K562 (cell line): ENCODE data around the gene ALKBH8. TPM values are rescaled to one million over a fixed set of nuclear protein-coding genes. Genes with fewer than 3 reads are reported as not detected.

Source experiments
- ATAC-seq: fragments of 200-7000 bp; cut with Tn5 transposase; 3 replicates; pipeline ENCODE4 v1.9.1; 2020; ENCODE audit warnings: moderate library complexity
- BruUV-seq: library from RNA; stranded (reverse); fragments of 400-500 nt; replicated peaks from 2 replicates; lab custom pipeline; 2021; lab: Mats Ljungman, UMichigan
- CTCF ChIA-PET: fragments of 300-600 bp; formaldehyde crosslinking; extraction: SDS; loops from one replicate; lab custom pipeline; 2021; ENCODE audit warnings: low intra/inter-chr PET ratio; lab: Yijun Ruan, JAX
- POLR2A ChIA-PET: fragments of 300-600, 350-650 bp; sonication (Branson Sonifier 250); formaldehyde crosslinking; extraction: SDS; loops from one replicate; lab custom pipeline; 2021; ENCODE audit warnings: antibody characterized with exemption, inconsistent platforms; lab: Yijun Ruan, JAX
- DNase-seq, 4 experiments: peaks; one replicate each; pipeline versions ENCODE4 v3.0.0 to v3.0.0-alpha.2; 2011 to 2018; ENCODE audit warnings: low spot score in 3 of 4, mixed read lengths in 3 of 4; ENCODE audit errors: extremely low read depth in 1 of 4
- FAIRE-seq: peaks from 2 replicates; lab custom pipeline; 2011; peaks lifted over from hg19 to GRCh38; lab: Jason Lieb, UNC
- H2AFZ ChIP-seq: 2 replicates; pipeline ENCODE4 v1.6.0; 2011; ENCODE audit warnings: low read depth, low read length, control low read depth, inconsistent platforms
- H3K27ac ChIP-seq: fragments of 200-600 bp; 3 replicates; pipeline ENCODE4 v1.8.0; 2011; ENCODE audit warnings: low read depth, mild to moderate bottlenecking, control low read depth, inconsistent platforms, low read length, moderate library complexity, mixed read lengths; ENCODE audit errors: extremely low read depth
- H3K27me3 ChIP-seq, 2 experiments: fragments of 300-600 bp in 1 of 2; 2 replicates in 1 of 2; 3 replicates in 1 of 2; pipeline versions ENCODE4 v1.6.0 to v1.8.0; 2011; ENCODE audit warnings: inconsistent platforms in 2 of 2, low read length in 2 of 2, mild to moderate bottlenecking in 1 of 2, mixed read lengths in 1 of 2, moderate library complexity in 1 of 2; ENCODE audit not compliant: control insufficient read depth in 2 of 2, insufficient read depth in 2 of 2
- H3K36me3 ChIP-seq: fragments of 300-600 bp; 3 replicates; pipeline ENCODE4 v1.8.0; 2011; ENCODE audit warnings: mild to moderate bottlenecking, low read length, inconsistent platforms; ENCODE audit not compliant: control insufficient read depth, insufficient read depth
- H3K4me1 ChIP-seq, 2 experiments: fragments of 200-600 bp in 1 of 2; replicated peaks in 1 of 2; 2 replicates in 1 of 2; 3 replicates in 1 of 2; pipeline versions ENCODE4 v1.5.1 to v1.8.0; 2011; ENCODE audit warnings: inconsistent platforms in 2 of 2, low read length in 2 of 2, mild to moderate bottlenecking in 1 of 2, mixed read lengths in 1 of 2, moderate library complexity in 1 of 2; ENCODE audit not compliant: control insufficient read depth in 2 of 2, insufficient read depth in 2 of 2
- H3K4me2 ChIP-seq: 2 replicates; pipeline ENCODE4 v1.6.1; 2011; ENCODE audit warnings: low read length, control low read depth, inconsistent platforms, mixed read lengths; ENCODE audit not compliant: insufficient read depth
- H3K4me3 ChIP-seq: fragments of 200-600 bp; sonication (generic), shearing (Covaris generic); 2 replicates; pipeline ENCODE4 v1.5.1; 2016; ENCODE audit warnings: control low read depth, inconsistent platforms
- H3K79me2 ChIP-seq: fragments of 200-600 bp; 3 replicates; pipeline ENCODE4 v1.8.0; 2011; ENCODE audit warnings: low read length, inconsistent platforms; ENCODE audit not compliant: control insufficient read depth, insufficient read depth
- H3K9ac ChIP-seq, 2 experiments: 2 replicates each; pipeline versions ENCODE4 v1.6.0 to v1.6.1; 2011; ENCODE audit warnings: low read depth in 2 of 2, low read length in 2 of 2, control low read depth in 1 of 2, inconsistent platforms in 1 of 2, mild to moderate bottlenecking in 1 of 2, mixed read lengths in 1 of 2; ENCODE audit not compliant: insufficient read depth in 1 of 2
- H3K9me1 ChIP-seq: one replicate; pipeline ENCODE4 v1.6.0; 2011; ENCODE audit warnings: inconsistent platforms, mild to moderate bottlenecking, low read length, moderate library complexity; ENCODE audit not compliant: control insufficient read depth, insufficient read depth
- H3K9me3 ChIP-seq: replicated peaks from 2 replicates; pipeline ENCODE4 v1.5.1; 2011; ENCODE audit warnings: low read depth, low read length, inconsistent platforms; ENCODE audit not compliant: control insufficient read depth, insufficient read depth
- H4K20me1 ChIP-seq: replicated peaks from 2 replicates; pipeline ENCODE4 v1.6.1; 2011; ENCODE audit warnings: low read length, inconsistent platforms, mixed read lengths; ENCODE audit not compliant: control insufficient read depth, insufficient read depth
- BCOR ChIP-seq: fragments of 450-650 bp; IDR thresholded peaks from 2 replicates; pipeline ENCODE4 v1.6.1; 2016
- CEBPB ChIP-seq: fragments of 450-650 bp; IDR thresholded peaks from 2 replicates; pipeline ENCODE4 v1.6.1; 2016; ENCODE audit warnings: missing genetic modification characterization, missing compliant biosample characterization
- EP400 ChIP-seq: fragments of 450-650 bp; IDR thresholded peaks from 2 replicates; pipeline ENCODE4 v1.6.1; 2017; ENCODE audit warnings: antibody characterized with exemption, mild to moderate bottlenecking, moderate library complexity
- ILK ChIP-seq: fragments of 450-650 bp; IDR thresholded peaks from 2 replicates; pipeline ENCODE4 v1.6.1; 2016; ENCODE audit warnings: missing genetic modification characterization, low read depth, mild to moderate bottlenecking, missing compliant biosample characterization, moderate library complexity, borderline replicate concordance
- L3MBTL2 ChIP-seq: fragments of 450-650 bp; IDR thresholded peaks from 2 replicates; pipeline ENCODE4 v1.6.1; 2016; ENCODE audit warnings: mild to moderate bottlenecking, moderate library complexity
- LARP7 ChIP-seq: fragments of 450-650 bp; IDR thresholded peaks from 2 replicates; pipeline ENCODE4 v1.6.1; 2016
- MEF2A ChIP-seq: IDR thresholded peaks from 2 replicates; pipeline ENCODE4 v1.6.1; 2011; ENCODE audit warnings: low read depth, mild to moderate bottlenecking, low read length, moderate library complexity; ENCODE audit not compliant: control insufficient read depth
- MNT ChIP-seq, 2 experiments: fragments of 450-650 bp; conservative IDR thresholded peaks; 2 replicates each; pipeline ENCODE4 v1.6.1; 2017; ENCODE audit warnings: mild to moderate bottlenecking in 2 of 2, moderate library complexity in 2 of 2
- RAD21 ChIP-seq, 2 experiments: fragments of 250-450 bp in 1 of 2; fragments of 450-650 bp in 1 of 2; sonication (Bioruptor Pico) in 1 of 2; formaldehyde crosslinking in 1 of 2; IDR thresholded peaks in 1 of 2; conservative IDR thresholded peaks in 1 of 2; 2 replicates each; pipeline versions ENCODE4 v1.4.0 to v1.8.0; 2020 to 2022; ENCODE audit warnings: mild to moderate bottlenecking in 2 of 2, moderate library complexity in 1 of 2
- SMC3 ChIP-seq: conservative IDR thresholded peaks from 2 replicates; pipeline ENCODE4 v1.6.1; 2011; ENCODE audit warnings: low read depth, low read length, improper control_type of control experiment; ENCODE audit not compliant: insufficient read depth
- TEAD4 ChIP-seq, 2 experiments: sonication (generic) in 1 of 2; formaldehyde crosslinking in 1 of 2; IDR thresholded peaks; 2 replicates each; pipeline versions ENCODE4 v1.6.1 to v1.8.0; 2012 to 2022; ENCODE audit warnings: borderline replicate concordance in 1 of 2, inconsistent platforms in 1 of 2, low read length in 1 of 2, mild to moderate bottlenecking in 1 of 2, missing genetic modification reagents in 1 of 2
- THRA ChIP-seq: fragments of 450-650 bp; IDR thresholded peaks from 2 replicates; pipeline ENCODE4 v1.6.1; 2017; ENCODE audit warnings: mild to moderate bottlenecking, moderate library complexity
- YY1 ChIP-seq, 3 experiments: IDR thresholded peaks; 2 replicates each; pipeline ENCODE4 v1.6.1; 2011; ENCODE audit warnings: low read length in 2 of 3, mild to moderate bottlenecking in 2 of 3, moderate library complexity in 2 of 3, borderline replicate concordance in 1 of 3, control low read depth in 1 of 3, low read depth in 1 of 3; ENCODE audit not compliant: insufficient read depth in 3 of 3, insufficient replicate concordance in 2 of 3, control insufficient read depth in 1 of 3, insufficient read length in 1 of 3; ENCODE audit errors: extremely low read depth in 1 of 3
- WGBS: fragments of 100-300 bp; shearing (Covaris generic); methylation state at CpG from one replicate; pipeline ENCODE4 v1.1.6; 2016; ENCODE audit warnings: low coverage, mixed read lengths; ENCODE audit not compliant: insufficient coverage; ENCODE audit errors: missing lambda C conversion rate; 5-methylcytosine and 5-hydroxymethylcytosine counted together
- in situ Hi-C: fragments of 300-500 bp; cut with MboI; formaldehyde crosslinking; loops from 4 replicates; pipeline ENCODE4 v1.15.0; 2018; ENCODE audit warnings: inconsistent platforms, mixed read lengths
- intact Hi-C: fragments of 100-400 bp; cut with micrococcal nuclease; formaldehyde crosslinking; loops from 2 replicates; pipeline ENCODE4 v1.14.2; 2022
- polyA plus RNA-seq, 8 experiments: library from polyadenylated mRNA; depleted of rRNA in 4 of 8; stranded (reverse) in 5 of 8; unstranded in 3 of 8; fragments of >200 nt; fragmentation: Nextera tagmentation in 2 of 8; fragmentation: Illumina TruSeq in 1 of 8; extraction: Ambion mirVana in 2 of 8; extraction: Trizol in 1 of 8; gene quantifications; 2 replicates each; pipeline versions ENCODE4 v1.2.1 to v1.2.3, GENCODE V29; 2011 to 2014; ENCODE audit warnings: inconsistent platforms in 1 of 8, missing spikeins in 1 of 8
- total RNA-seq, 7 experiments: library from RNA; depleted of rRNA in 6 of 7; stranded (reverse); fragments of >200 nt in 6 of 7; fragmentation: Illumina TruSeq in 2 of 7; extraction: Trizol in 2 of 7; gene quantifications; 2 replicates each; pipeline versions ENCODE4 v1.2.1 to v1.2.3, GENCODE V29; 2011 to 2021; ENCODE audit warnings: low replicate concordance in 1 of 7
- TF ChIP-seq, protein P1 (sequence below): fragments of 450-650 bp; formaldehyde crosslinking; IDR thresholded peaks from 2 replicates; pipeline ENCODE4 v1.4.0; 2020; ENCODE audit warnings: mild to moderate bottlenecking

ALKBH8 gene
- total and polyA plus RNA-seq, 9 of the 15 experiments (the other 6 are each of a cell fraction or from before 2014, with no cell fraction given), result 4.3 to 14.4 (median 9.1) TPM

DNA sequence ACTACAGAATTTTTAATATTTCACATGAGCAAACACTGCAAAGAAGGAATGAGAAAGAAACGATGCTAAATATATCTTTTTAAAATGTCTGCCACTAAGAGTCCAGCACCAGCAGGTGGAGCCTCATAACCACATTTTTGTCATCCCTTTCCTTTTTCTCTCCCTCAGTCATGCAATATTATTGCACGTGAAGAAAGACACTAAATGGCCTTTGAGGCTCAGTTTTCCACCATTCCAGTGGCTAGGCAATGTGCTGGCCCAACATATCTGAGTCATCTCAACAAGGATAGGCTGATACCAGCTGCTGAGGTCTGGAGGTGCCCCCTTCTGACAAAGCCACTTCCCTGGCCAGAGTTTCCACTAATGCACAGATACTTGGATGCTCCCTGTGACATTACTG, 1.8 kb downstream of the ALKBH8 start:
- ChIA-PET POLR2A (no interaction called here), CTCF (interaction anchor here (0.6 to 3.2 kb wide), 4 partner anchors 125 to 1134 kb away, joined by 3 to 26 read pairs (median 4); no protein-coding TSS in a partner anchor)
- Histone ChIP-seq H3K9ac (peak overlapping the region in 1 of 2 experiments; percentile 59; a peak in 1 of 4 replicates), H3K27me3 (no peaks in the 10 kb centered on the region), H3K4me2 (peak overlapping the region; percentile 64), H3K4me1 (peaks cover 5 to 25% of the 10 kb centered on the region in 2 experiments), H3K4me3 (no peak overlapping the region), H3K79me2 (peaks cover 33% of the 10 kb centered on the region), H3K27ac (no peak overlapping the region), H3K9me3 (no peaks in the 10 kb centered on the region), H2AFZ (peak overlapping the region; percentile 72), H3K36me3 (peaks cover 9% of the 10 kb centered on the region; the same call in 2 of the 3 replicates), H4K20me1 (no peaks in the 10 kb centered on the region), H3K9me1 (no peaks in the 10 kb centered on the region)
- BruUV-seq, result no TSS peak
- ATAC-seq (peak; percentile 38), DNase-seq (peak; percentile 26 to 72 (median 37)), FAIRE-seq (peak; percentile 76)
- in situ Hi-C loops, result no loop called here
- 3% methylated on average over 2 of the region's 2 CpGs for WGBS
- intact Hi-C loops, result loop anchor here (1.0 to 5.0 kb wide), 3 partner anchors 126 to 1486 kb away; partner anchors contain the start of genes AASDHPPT and KBTBD3
- TF ChIP-seq YY1 (IDR thresholded peaks at IDR 0.05; ENCODE audit: borderline replicate concordance in 1 of 3, control insufficient read depth in 1 of 3, extremely low read depth in 1 of 3, insufficient read depth in 3 of 3, insufficient read length in 1 of 3, insufficient replicate concordance in 2 of 3, low read depth in 1 of 3, low read length in 2 of 3) (peak in 2 of 3 experiments; percentile 22 to 51), LARP7 (no peak), RAD21 (CRISPR knock-in tag; conservative IDR thresholded peaks at IDR 0.05 in 1 of 2, IDR thresholded peaks at IDR 0.05 in 1 of 2) (peak; percentile 83 to 87), ILK (tag) (no peak), MEF2A (0 out of 2 replicates have a peak, but pooled peaks have one; percentile 26), L3MBTL2 (peak; percentile 52; the same call in 1 of the 2 replicates), SMC3 (peak; percentile 73), THRA (no peak), CEBPB (tag) (peak; percentile 47; the same call in 1 of the 2 replicates), MNT (conservative IDR thresholded peaks at IDR 0.05) (0 out of 4 replicates have a peak, but pooled peaks of 1 of the 2 experiments have one; percentile 23), BCOR (no peak), EP400 (peak; percentile 24; the same call in 1 of the 2 replicates), TEAD4 (IDR thresholded peaks at IDR 0.05; ENCODE audit: low read length) (no peak), TEAD4 (CRISPR knock-in tag; IDR thresholded peaks at IDR 0.05; ENCODE audit: borderline replicate concordance) (no peak)
- TF ChIP-seq, protein P1, sequence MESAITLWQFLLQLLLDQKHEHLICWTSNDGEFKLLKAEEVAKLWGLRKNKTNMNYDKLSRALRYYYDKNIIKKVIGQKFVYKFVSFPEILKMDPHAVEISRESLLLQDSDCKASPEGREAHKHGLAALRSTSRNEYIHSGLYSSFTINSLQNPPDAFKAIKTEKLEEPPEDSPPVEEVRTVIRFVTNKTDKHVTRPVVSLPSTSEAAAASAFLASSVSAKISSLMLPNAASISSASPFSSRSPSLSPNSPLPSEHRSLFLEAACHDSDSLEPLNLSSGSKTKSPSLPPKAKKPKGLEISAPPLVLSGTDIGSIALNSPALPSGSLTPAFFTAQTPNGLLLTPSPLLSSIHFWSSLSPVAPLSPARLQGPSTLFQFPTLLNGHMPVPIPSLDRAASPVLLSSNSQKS (CRISPR knock-in tag), result no peak
